Chondrocyte (in vitro differentiated cells): ENCODE results near the gene S100A6. TPM values are rescaled to one million over a fixed set of nuclear protein-coding genes. Genes with fewer than 3 reads are reported as not detected.

ENCODE experiments used
- DNase-seq: peaks from one replicate; pipeline ENCODE4 v3.0.0; 2021; ENCODE audit warnings: mixed read lengths, low spot score
- H3K27ac Mint-ChIP-seq: one replicate; pipeline ENCODE4 v1.8.0; 2021; ENCODE audit warnings: mild to moderate bottlenecking, moderate library complexity, mixed read lengths; ENCODE audit not compliant: unreplicated experiment
- H3K27me3 Mint-ChIP-seq: 2 replicates; pipeline ENCODE4 v1.8.0; 2021; ENCODE audit warnings: low read depth, mixed read lengths
- H3K36me3 Mint-ChIP-seq: 2 replicates; pipeline ENCODE4 v1.8.0; 2021; ENCODE audit warnings: low read depth, mixed read lengths
- H3K4me1 Mint-ChIP-seq: 2 replicates; pipeline ENCODE4 v1.8.0; 2021; ENCODE audit warnings: low read depth, mild to moderate bottlenecking, mixed read lengths
- H3K4me3 Mint-ChIP-seq: one replicate; pipeline ENCODE4 v1.8.0; 2021; ENCODE audit warnings: mild to moderate bottlenecking, moderate library complexity, mixed read lengths; ENCODE audit not compliant: unreplicated experiment
- H3K9me3 Mint-ChIP-seq: 2 replicates; pipeline ENCODE4 v1.8.0; 2021; ENCODE audit warnings: low read depth, mixed read lengths
- CTCF ChIP-seq: fragments of 200-600 bp; sonication (generic); IDR thresholded peaks from 2 replicates; pipeline ENCODE4 v1.5.0; 2021; ENCODE audit warnings: antibody characterized with exemption, mild to moderate bottlenecking, moderate library complexity
- total RNA-seq: library from RNA; stranded (reverse); gene quantifications from 3 replicates; pipeline ENCODE4 v1.2.1, GENCODE V29; 2021

S100A6 gene
- total RNA-seq, 1 donor from 2014 or later, result 12.1 TPM

DNA sequence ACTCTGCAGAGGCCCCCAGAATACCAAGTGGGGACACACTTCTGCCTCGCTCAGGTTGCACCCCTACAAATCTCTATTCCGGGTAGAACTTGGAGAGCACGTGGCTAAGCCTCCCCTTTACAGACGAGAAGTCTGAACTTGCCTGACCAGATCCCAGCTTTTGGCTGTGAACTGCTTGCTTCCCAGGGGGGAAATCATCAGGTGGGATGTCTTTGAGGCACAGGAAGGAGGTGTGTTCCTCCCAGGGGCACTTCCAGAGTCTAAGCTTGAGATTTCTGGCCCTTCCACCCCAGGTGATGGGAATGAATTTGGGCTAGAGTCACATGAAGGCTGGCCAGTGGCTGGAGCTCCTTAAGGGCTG is 14.6 kb upstream of the S100A6 start:
- H3K27ac Mint-ChIP-seq, result peak overlapping the region; percentile 98
- DNase-seq, result no peak
- H3K36me3 Mint-ChIP-seq, result no peaks in the 10 kb centered on the region
- H3K27me3 Mint-ChIP-seq, result no peaks in the 10 kb centered on the region
- no peak overlapping the region for H3K4me3 Mint-ChIP-seq
- no peak for TF ChIP-seq CTCF
- H3K4me1 Mint-ChIP-seq, result peaks cover 74% of the 10 kb centered on the region
- no peaks in the 10 kb centered on the region for H3K9me3 Mint-ChIP-seq

DNA sequence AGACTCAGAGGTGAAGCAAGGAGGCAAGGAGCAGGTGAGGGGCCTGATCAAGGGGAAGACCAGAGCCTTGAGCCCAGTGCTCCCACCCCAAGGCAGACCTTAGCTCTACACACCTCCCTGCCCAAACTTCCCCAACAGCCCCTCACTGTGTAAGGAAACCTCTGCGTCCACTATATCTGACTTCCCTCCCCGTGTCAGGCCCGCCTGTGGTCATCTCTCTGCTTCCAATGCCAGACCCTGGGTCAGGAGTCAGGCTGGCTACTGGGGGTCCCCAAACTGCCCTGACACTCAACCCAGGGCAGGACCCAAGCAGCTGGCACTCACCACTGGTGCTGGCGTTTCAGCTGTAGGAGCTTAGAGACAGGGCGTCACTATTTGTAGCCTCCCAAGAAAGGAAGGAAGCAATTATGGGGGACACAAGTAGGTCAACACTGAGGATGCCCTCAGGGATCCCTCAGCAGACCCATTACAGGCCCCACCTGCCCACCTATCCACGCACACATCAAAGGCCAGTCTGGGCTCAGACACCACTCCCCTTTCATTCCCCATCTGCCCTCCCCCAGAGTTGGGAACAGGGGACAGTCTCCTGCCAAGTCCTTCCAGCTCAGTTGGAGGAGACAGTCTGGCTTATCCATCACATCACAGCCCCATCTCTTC is 14.1 kb upstream of the S100A6 start:
- no peak overlapping the region for H3K4me3 Mint-ChIP-seq
- no peaks in the 10 kb centered on the region for H3K36me3 Mint-ChIP-seq
- no peaks in the 10 kb centered on the region for H3K27me3 Mint-ChIP-seq
- H3K4me1 Mint-ChIP-seq, result peaks cover 80% of the 10 kb centered on the region
- H3K9me3 Mint-ChIP-seq, result no peaks in the 10 kb centered on the region
- H3K27ac Mint-ChIP-seq, result peak overlapping the region; percentile 98
- peak; percentile 59 for DNase-seq
- TF ChIP-seq CTCF, result no peak

- Mint-ChIP-seq H3K9me3 (no peaks in the 10 kb centered on the region), H3K4me3 (no peak within 1 kb of the TSS), H3K36me3 (no peaks in the 10 kb centered on the region), H3K27ac (peak within 1 kb of the TSS; percentile 98), H3K27me3 (no peaks in the 10 kb centered on the region), H3K4me1 (peaks cover 82% of the 10 kb centered on the region)
- peak; percentile 84 for DNase-seq
- peak; percentile 44 for TF ChIP-seq CTCF
Observed at GRCh38 chr1:153548722-153549688, 13.2 kb upstream of the S100A6 start, which contains the start of gene S100A3. TSS of gene S100A3 (minus strand) at chr1:153549258. CDS start at chr1:153548485, 773 bp downstream.

DNA sequence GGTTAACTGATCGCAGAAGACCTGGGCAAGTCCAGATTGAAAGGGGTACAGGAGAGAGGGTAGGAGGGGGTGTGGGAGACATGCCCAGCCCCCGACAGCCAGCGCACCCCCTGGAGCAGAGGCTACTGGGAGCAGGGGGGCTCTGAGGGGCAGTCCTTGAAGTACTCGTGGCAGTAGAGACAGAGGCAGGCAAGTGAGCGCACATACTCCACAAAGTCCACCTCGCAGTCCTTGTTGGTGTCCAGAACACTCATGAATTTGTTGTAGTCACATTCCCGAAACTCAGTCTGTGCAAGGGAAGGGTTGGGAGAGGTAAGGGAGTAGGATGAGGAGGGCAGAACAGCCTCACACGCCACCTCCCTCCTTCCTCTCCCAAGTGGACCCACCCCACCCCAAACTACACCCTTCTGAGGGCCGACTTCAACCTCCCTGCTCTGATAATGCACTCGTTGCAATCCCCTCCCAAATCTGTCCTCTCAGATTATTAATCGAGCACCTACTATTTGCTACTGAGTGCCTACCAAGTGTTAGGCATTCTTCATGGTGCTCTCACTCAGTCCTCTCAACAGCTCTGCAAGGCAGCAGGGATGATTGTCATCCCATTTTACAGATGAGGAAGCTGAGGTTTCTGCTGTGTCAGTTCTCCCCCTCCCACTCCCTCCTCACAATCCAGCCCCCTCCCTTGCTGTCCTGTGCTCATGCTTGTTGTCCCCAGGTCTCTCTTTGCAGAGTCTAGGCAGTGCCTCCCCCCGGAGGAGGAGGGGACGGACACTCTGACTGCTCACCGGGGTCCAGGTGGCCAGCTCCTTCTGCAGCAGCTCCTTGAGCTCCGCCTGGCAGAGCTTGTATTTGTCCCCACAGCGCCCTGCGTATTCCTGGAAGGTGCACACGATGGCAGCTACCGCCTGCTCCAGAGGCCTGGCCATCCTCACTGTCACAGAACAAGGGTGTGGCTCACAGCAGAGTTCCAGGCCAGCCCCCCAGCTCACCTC is 12.1 kb upstream of the S100A6 start:
- Mint-ChIP-seq H3K36me3 (no peaks in the 10 kb centered on the region), H3K9me3 (no peaks in the 10 kb centered on the region), H3K27ac (peak overlapping the region; percentile 98), H3K4me3 (peak overlapping the region; percentile 12), H3K27me3 (no peaks in the 10 kb centered on the region), H3K4me1 (peaks cover 82% of the 10 kb centered on the region)
- no peak for DNase-seq
- no peak for TF ChIP-seq CTCF
